GM12801 (cell line): ENCODE data around the gene EHF.

Source experiments
- CTCF ChIP-seq: IDR thresholded peaks from one replicate; pipeline ENCODE4 v1.5.1; 2011; ENCODE audit warnings: control low read depth; ENCODE audit not compliant: insufficient read length; ENCODE audit errors: extremely low read depth

The EHF gene

GRCh38 chr11:34659096-34659733 is 38.3 kb downstream of the EHF start:
- no peak for TF ChIP-seq CTCF

GRCh38 chr11:34665077-34665835 is 44.4 kb downstream of the EHF start:
- TF ChIP-seq CTCF, result no peak

- no peak for TF ChIP-seq CTCF
Observed at GRCh38 chr11:34667810-34668582, 47.1 kb downstream of the EHF start.

GRCh38 chr11:34668583-34669053 is 47.7 kb downstream of the EHF start:
- TF ChIP-seq CTCF, result no peak

GRCh38 chr11:34669458-34669857 is 48.6 kb downstream of the EHF start:
- no peak for TF ChIP-seq CTCF

- no peak for TF ChIP-seq CTCF
Observed at GRCh38 chr11:34671117-34671516, 50.2 kb downstream of the EHF start.

- no peak for TF ChIP-seq CTCF
Observed at GRCh38 chr11:34671946-34672345, 51.1 kb downstream of the EHF start.
